ENCODE measurements around the gene ZBTB16. TPM values are rescaled to one million over a fixed set of nuclear protein-coding genes. Genes with fewer than 3 reads are reported as not detected.
A peak's percentile ranks its signal among the peaks of the same experiment; 100 is the strongest.

Gene ZBTB16
- total and polyA plus RNA-seq, 4 donors, result 21.4 to 224 (median 102) TPM

GRCh38 chr11:114201219-114201618 is 141.7 kb downstream of the ZBTB16 start:
- Histone ChIP-seq H3K9ac (ENCODE audit: insufficient read depth in 1 of 2, low read length in 2 of 2) (no peak overlapping the region), H3K4me1 (ENCODE audit: control insufficient read depth in 5 of 5, insufficient read depth in 5 of 5, low read length in 5 of 5) (peaks cover 20 to 31% (median 23%) of the 10 kb centered on the region in 5 donors), H3K27ac (ENCODE audit: low read depth in 1 of 2, low read length in 1 of 2) (peak overlapping the region in 1 of 2 donors; percentile 71)

GRCh38 chr11:114202011-114202609 is 142.6 kb downstream of the ZBTB16 start:
- ATAC-seq (ENCODE audit: insufficient read depth, low FRiP score) (no peak), DNase-seq (no peak)
- H3K9me3 ChIP-seq (ENCODE audit: control insufficient read depth in 4 of 4, insufficient read depth in 3 of 4, low read length in 3 of 4), result no peaks in the 10 kb centered on the region
- H3K4me1 ChIP-seq (ENCODE audit: control insufficient read depth in 5 of 5, insufficient read depth in 5 of 5, low read length in 5 of 5), result peaks cover 16 to 28% (median 18%) of the 10 kb centered on the region in 5 donors
- 79 to 81% methylated on average over 8 of the region's 8 CpGs for WGBS, 2 donors
- H3K9ac ChIP-seq (ENCODE audit: insufficient read depth in 1 of 2, low read length in 2 of 2), result no peak overlapping the region
- H3K27me3 ChIP-seq (ENCODE audit: control insufficient read depth in 3 of 3, insufficient read depth in 3 of 3, low read length in 2 of 3), result no peaks in the 10 kb centered on the region
- no peak for TF ChIP-seq CTCF (IDR thresholded peaks at IDR 0.05; ENCODE audit: control extremely low read depth, extremely low read depth)
- peak overlapping the region; percentile 22 to 58 for H3K27ac ChIP-seq (ENCODE audit: low read depth in 1 of 2, low read length in 1 of 2)
- peaks cover 0 to 9% (median 2%) of the 10 kb centered on the region in 4 donors for H3K36me3 ChIP-seq (ENCODE audit: control insufficient read depth in 4 of 4, insufficient read depth in 4 of 4, low read length in 4 of 4)
- no peak overlapping the region for H3K4me3 ChIP-seq

More at GRCh38 chr11:114201219-114201618, 141.7 kb downstream of the ZBTB16 start:
- no peaks in the 10 kb centered on the region for H3K27me3 ChIP-seq (ENCODE audit: control insufficient read depth in 3 of 3, insufficient read depth in 3 of 3, low read length in 2 of 3)
- peaks cover 0 to 9% (median 1%) of the 10 kb centered on the region in 4 donors for H3K36me3 ChIP-seq (ENCODE audit: control insufficient read depth in 4 of 4, insufficient read depth in 4 of 4, low read length in 4 of 4)
- H3K9me3 ChIP-seq (ENCODE audit: control insufficient read depth in 4 of 4, insufficient read depth in 3 of 4, low read length in 3 of 4), result no peaks in the 10 kb centered on the region
- ATAC-seq (ENCODE audit: insufficient read depth, low FRiP score) (no peak), DNase-seq (no peak)
- TF ChIP-seq CTCF (IDR thresholded peaks at IDR 0.05; ENCODE audit: control extremely low read depth, extremely low read depth), result no peak
- WGBS, 2 donors, result 88 to 94% methylated on average over 8 of the region's 8 CpGs
- H3K4me3 ChIP-seq, result no peak overlapping the region

- 73 to 79% methylated on average over 4 of the region's 4 CpGs for WGBS, 2 donors
- ATAC-seq (ENCODE audit: insufficient read depth, low FRiP score) (no peak), DNase-seq (no peak)
- no peak for TF ChIP-seq CTCF (IDR thresholded peaks at IDR 0.05; ENCODE audit: control extremely low read depth, extremely low read depth)
- Histone ChIP-seq H3K9me3 (ENCODE audit: control insufficient read depth in 4 of 4, insufficient read depth in 3 of 4, low read length in 3 of 4) (no peaks in the 10 kb centered on the region), H3K9ac (ENCODE audit: insufficient read depth in 1 of 2, low read length in 2 of 2) (no peak overlapping the region), H3K36me3 (ENCODE audit: control insufficient read depth in 4 of 4, insufficient read depth in 4 of 4, low read length in 4 of 4) (peaks cover 0 to 27% (median 10%) of the 10 kb centered on the region in 4 donors), H3K4me3 (no peak overlapping the region), H3K27ac (ENCODE audit: low read depth in 1 of 2, low read length in 1 of 2) (no peak overlapping the region), H3K27me3 (ENCODE audit: control insufficient read depth in 3 of 3, insufficient read depth in 3 of 3, low read length in 2 of 3) (no peaks in the 10 kb centered on the region), H3K4me1 (ENCODE audit: control insufficient read depth in 5 of 5, insufficient read depth in 5 of 5, low read length in 5 of 5) (peaks cover 0 to 21% (median 14%) of the 10 kb centered on the region in 5 donors)
Measured at GRCh38 chr11:114207096-114207495, 147.6 kb downstream of the ZBTB16 start.
